K562 (cell line): ENCODE results near the gene MFNG. TPM values are rescaled to one million over a fixed set of nuclear protein-coding genes. Genes with fewer than 3 reads are reported as not detected.

ENCODE experiments used
- ARID1B ChIP-seq: fragments of 450-650 bp; IDR thresholded peaks from 2 replicates; pipeline ENCODE4 v1.6.1; 2016; ENCODE audit warnings: antibody characterized with exemption, mild to moderate bottlenecking, inconsistent platforms
- ATF7 ChIP-seq: fragments of 450-650 bp; IDR thresholded peaks from 2 replicates; pipeline ENCODE4 v1.7.1; 2014; ENCODE audit warnings: mild to moderate bottlenecking, moderate library complexity
- CCNT2 ChIP-seq: IDR thresholded peaks from 2 replicates; pipeline ENCODE4 v1.6.1; 2011; ENCODE audit warnings: borderline replicate concordance, low read depth, mild to moderate bottlenecking, moderate library complexity, mixed read lengths, low read length; ENCODE audit not compliant: insufficient read length; ENCODE audit errors: extremely low read depth
- DPF2 ChIP-seq: fragments of 450-650 bp; IDR thresholded peaks from 2 replicates; pipeline ENCODE4 v1.6.1; 2016
- ELF2 ChIP-seq: fragments of 250-450 bp; sonication (Bioruptor Pico); IDR thresholded peaks from 2 replicates; pipeline ENCODE4 v1.5.0; 2021; ENCODE audit warnings: mild to moderate bottlenecking
- ESRRA ChIP-seq: fragments of 450-650 bp; IDR thresholded peaks from 2 replicates; pipeline ENCODE4 v1.6.1; 2014; ENCODE audit warnings: low read depth, mild to moderate bottlenecking, moderate library complexity, borderline replicate concordance
- EWSR1 ChIP-seq: fragments of 450-650 bp; IDR thresholded peaks from 2 replicates; pipeline ENCODE4 v1.6.1; 2018; ENCODE audit warnings: borderline replicate concordance, mild to moderate bottlenecking, low read depth, moderate library complexity; ENCODE audit not compliant: partially characterized antibody
- FOXK2 ChIP-seq, 2 experiments: fragments of 450-650 bp; IDR thresholded peaks in 1 of 2; conservative IDR thresholded peaks in 1 of 2; 2 replicates each; pipeline ENCODE4 v1.6.1; 2016; ENCODE audit warnings: low read depth in 2 of 2, mild to moderate bottlenecking in 1 of 2
- HEY1 ChIP-seq: fragments of 250-450 bp; sonication (Bioruptor Pico); IDR thresholded peaks from 2 replicates; pipeline ENCODE4 v1.5.0; 2020; ENCODE audit warnings: mild to moderate bottlenecking, moderate library complexity, borderline replicate concordance
- JUNB ChIP-seq: fragments of 450-650 bp; formaldehyde crosslinking; conservative IDR thresholded peaks from 2 replicates; pipeline ENCODE4 v1.4.0; 2020; ENCODE audit warnings: mild to moderate bottlenecking
- L3MBTL2 ChIP-seq: fragments of 450-650 bp; IDR thresholded peaks from 2 replicates; pipeline ENCODE4 v1.6.1; 2016; ENCODE audit warnings: mild to moderate bottlenecking, moderate library complexity
- MITF ChIP-seq: IDR thresholded peaks from 2 replicates; pipeline ENCODE4 v1.6.1; 2014; ENCODE audit warnings: antibody characterized with exemption
- RFX5 ChIP-seq: IDR thresholded peaks from 2 replicates; pipeline ENCODE4 v1.6.1; 2011; ENCODE audit warnings: low read depth, mild to moderate bottlenecking, improper control_type of control experiment, low read length
- SMARCA4 ChIP-seq: fragments of 450-650 bp; IDR thresholded peaks from 2 replicates; pipeline ENCODE4 v1.6.1; 2016
- SMARCE1 ChIP-seq: fragments of 450-650 bp; IDR thresholded peaks from 2 replicates; pipeline ENCODE4 v1.7.1; 2016; ENCODE audit warnings: mild to moderate bottlenecking
- TCF3 ChIP-seq: sonication (generic); formaldehyde crosslinking; IDR thresholded peaks from 2 replicates; pipeline ENCODE4 v1.4.0; 2020; ENCODE audit warnings: mild to moderate bottlenecking, missing genetic modification reagents
- TCF7L2 ChIP-seq: fragments of 150-350 bp; IDR thresholded peaks from 2 replicates; pipeline ENCODE4 v1.6.1; 2016; ENCODE audit warnings: low read depth, mild to moderate bottlenecking, low read length, moderate library complexity
- ZNF140 ChIP-seq: fragments of 250-450 bp; sonication (Bioruptor Pico); IDR thresholded peaks from 2 replicates; pipeline ENCODE4 v1.8.0; 2021; ENCODE audit warnings: moderate library complexity, mild to moderate bottlenecking, inconsistent platforms
- ZNF143 ChIP-seq: sonication (generic); formaldehyde crosslinking; IDR thresholded peaks from 2 replicates; pipeline ENCODE4 v1.9.0; 2022; ENCODE audit warnings: mild to moderate bottlenecking, missing genetic modification reagents
- ZNF274 ChIP-seq: IDR thresholded peaks from 2 replicates; pipeline ENCODE4 v1.6.1; 2011; ENCODE audit warnings: low read depth, mild to moderate bottlenecking, low read length, moderate library complexity, borderline replicate concordance
- ZNF507 ChIP-seq: conservative IDR thresholded peaks from 2 replicates; pipeline ENCODE4 v1.6.1; 2017; ENCODE audit warnings: missing genetic modification characterization, missing compliant biosample characterization
- ZNF583 ChIP-seq: fragments of 250-450 bp; sonication (Bioruptor Pico); IDR thresholded peaks from 2 replicates; pipeline ENCODE4 v1.4.0; 2020
- polyA plus RNA-seq, 8 experiments: library from polyadenylated mRNA; depleted of rRNA in 4 of 8; stranded (reverse) in 5 of 8; unstranded in 3 of 8; fragments of >200 nt; fragmentation: Nextera tagmentation in 2 of 8; fragmentation: Illumina TruSeq in 1 of 8; extraction: Ambion mirVana in 2 of 8; extraction: Trizol in 1 of 8; gene quantifications; 2 replicates each; pipeline versions ENCODE4 v1.2.1 to v1.2.3, GENCODE V29; 2011 to 2014; ENCODE audit warnings: inconsistent platforms in 1 of 8, missing spikeins in 1 of 8
- total RNA-seq, 7 experiments: library from RNA; depleted of rRNA in 6 of 7; stranded (reverse); fragments of >200 nt in 6 of 7; fragmentation: Illumina TruSeq in 2 of 7; extraction: Trizol in 2 of 7; gene quantifications; 2 replicates each; pipeline versions ENCODE4 v1.2.1 to v1.2.3, GENCODE V29; 2011 to 2021; ENCODE audit warnings: low replicate concordance in 1 of 7
- TF ChIP-seq, protein P1 (sequence below): sonication (generic); formaldehyde crosslinking; IDR thresholded peaks from 2 replicates; pipeline ENCODE4 v1.4.0; 2020; ENCODE audit warnings: mild to moderate bottlenecking, missing genetic modification reagents
- TF ChIP-seq, protein P2 (sequence below): fragments of 250-450 bp; sonication (Bioruptor Pico); IDR thresholded peaks from 2 replicates; pipeline ENCODE4 v1.4.0; 2020; ENCODE audit warnings: mild to moderate bottlenecking
- TF ChIP-seq, protein P3 (sequence below): fragments of 250-450 bp; sonication (Bioruptor Pico); IDR thresholded peaks from 2 replicates; pipeline ENCODE4 v1.4.0; 2020; ENCODE audit warnings: mild to moderate bottlenecking, moderate library complexity

The MFNG gene
- total and polyA plus RNA-seq, 9 of the 15 experiments (the other 6 are each of a cell fraction or from before 2014, with no cell fraction given): 0.13 to 0.73 (median 0.38) TPM; not detected in 4

GRCh38 chr22:37533995-37534394 lies 47.8 kb upstream of the MFNG start (continued):
- TF ChIP-seq TCF3 (CRISPR knock-in tag): peak; percentile 15; the same call in 1 of the 2 replicates
- TF ChIP-seq ATF7: no peak
- TF ChIP-seq ZNF140 (CRISPR knock-in tag): no peak
- 0 out of 2 replicates have a peak, but pooled peaks have one; percentile 21 for TF ChIP-seq L3MBTL2
- no peak for TF ChIP-seq CCNT2
- TF ChIP-seq SMARCA4: 0 out of 2 replicates have a peak, but pooled peaks have one; percentile 23
- TF ChIP-seq DPF2: peak; percentile 41; the same call in 1 of the 2 replicates
- TF ChIP-seq, protein P1, sequence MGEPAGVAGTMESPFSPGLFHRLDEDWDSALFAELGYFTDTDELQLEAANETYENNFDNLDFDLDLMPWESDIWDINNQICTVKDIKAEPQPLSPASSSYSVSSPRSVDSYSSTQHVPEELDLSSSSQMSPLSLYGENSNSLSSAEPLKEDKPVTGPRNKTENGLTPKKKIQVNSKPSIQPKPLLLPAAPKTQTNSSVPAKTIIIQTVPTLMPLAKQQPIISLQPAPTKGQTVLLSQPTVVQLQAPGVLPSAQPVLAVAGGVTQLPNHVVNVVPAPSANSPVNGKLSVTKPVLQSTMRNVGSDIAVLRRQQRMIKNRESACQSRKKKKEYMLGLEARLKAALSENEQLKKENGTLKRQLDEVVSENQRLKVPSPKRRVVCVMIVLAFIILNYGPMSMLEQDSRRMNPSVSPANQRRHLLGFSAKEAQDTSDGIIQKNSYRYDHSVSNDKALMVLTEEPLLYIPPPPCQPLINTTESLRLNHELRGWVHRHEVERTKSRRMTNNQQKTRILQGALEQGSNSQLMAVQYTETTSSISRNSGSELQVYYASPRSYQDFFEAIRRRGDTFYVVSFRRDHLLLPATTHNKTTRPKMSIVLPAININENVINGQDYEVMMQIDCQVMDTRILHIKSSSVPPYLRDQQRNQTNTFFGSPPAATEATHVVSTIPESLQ (CRISPR knock-in tag): no peak
- TF ChIP-seq, protein P2, sequence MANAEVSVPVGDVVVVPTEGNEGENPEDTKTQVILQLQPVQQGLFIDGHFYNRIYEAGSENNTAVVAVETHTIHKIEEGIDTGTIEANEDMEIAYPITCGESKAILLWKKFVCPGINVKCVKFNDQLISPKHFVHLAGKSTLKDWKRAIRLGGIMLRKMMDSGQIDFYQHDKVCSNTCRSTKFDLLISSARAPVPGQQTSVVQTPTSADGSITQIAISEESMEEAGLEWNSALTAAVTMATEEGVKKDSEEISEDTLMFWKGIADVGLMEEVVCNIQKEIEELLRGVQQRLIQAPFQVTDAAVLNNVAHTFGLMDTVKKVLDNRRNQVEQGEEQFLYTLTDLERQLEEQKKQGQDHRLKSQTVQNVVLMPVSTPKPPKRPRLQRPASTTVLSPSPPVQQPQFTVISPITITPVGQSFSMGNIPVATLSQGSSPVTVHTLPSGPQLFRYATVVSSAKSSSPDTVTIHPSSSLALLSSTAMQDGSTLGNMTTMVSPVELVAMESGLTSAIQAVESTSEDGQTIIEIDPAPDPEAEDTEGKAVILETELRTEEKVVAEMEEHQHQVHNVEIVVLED (CRISPR knock-in tag): no peak
- TF ChIP-seq ZNF583 (CRISPR knock-in tag): no peak
- no peak for TF ChIP-seq HEY1
- TF ChIP-seq ZNF274: no peak
- TF ChIP-seq SMARCE1: peak; percentile 20; the same call in 1 of the 2 replicates
- no peak for TF ChIP-seq ELF2 (CRISPR knock-in tag)
- no peak for TF ChIP-seq EWSR1
- TF ChIP-seq ESRRA: no peak
- TF ChIP-seq FOXK2 (conservative IDR thresholded peaks at IDR 0.05 in 1 of 2, IDR thresholded peaks at IDR 0.05 in 1 of 2; ENCODE audit: low read depth in 2 of 2): no peak
- no peak for TF ChIP-seq RFX5
- TF ChIP-seq, protein P3, sequence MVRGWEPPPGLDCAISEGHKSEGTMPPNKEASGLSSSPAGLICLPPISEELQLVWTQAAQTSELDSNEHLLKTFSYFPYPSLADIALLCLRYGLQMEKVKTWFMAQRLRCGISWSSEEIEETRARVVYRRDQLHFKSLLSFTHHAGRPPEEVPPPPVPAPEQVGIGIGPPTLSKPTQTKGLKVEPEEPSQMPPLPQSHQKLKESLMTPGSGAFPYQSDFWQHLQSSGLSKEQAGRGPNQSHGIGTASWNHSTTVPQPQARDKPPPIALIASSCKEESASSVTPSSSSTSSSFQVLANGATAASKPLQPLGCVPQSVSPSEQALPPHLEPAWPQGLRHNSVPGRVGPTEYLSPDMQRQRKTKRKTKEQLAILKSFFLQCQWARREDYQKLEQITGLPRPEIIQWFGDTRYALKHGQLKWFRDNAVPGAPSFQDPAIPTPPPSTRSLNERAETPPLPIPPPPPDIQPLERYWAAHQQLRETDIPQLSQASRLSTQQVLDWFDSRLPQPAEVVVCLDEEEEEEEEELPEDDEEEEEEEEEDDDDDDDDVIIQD: no peak
- TF ChIP-seq MITF: no peak
- TF ChIP-seq ARID1B: peak; percentile 22; the same call in 1 of the 2 replicates
- no peak for TF ChIP-seq TCF7L2
- no peak for TF ChIP-seq ZNF507
- no peak for TF ChIP-seq ZNF143 (CRISPR knock-in tag)
- TF ChIP-seq JUNB: no peak
